Keratinocyte (primary cell): ENCODE results near the gene FDPS. TPM values are rescaled to one million over a fixed set of nuclear protein-coding genes. Genes with fewer than 3 reads are reported as not detected.

Source experiments
- DNase-seq: peaks from one replicate; pipeline ENCODE4 v3.0.0-alpha.2; 2011; ENCODE audit warnings: low read depth, missing footprints, low spot score
- FAIRE-seq: peaks from 2 replicates; lab custom pipeline; 2011; peaks lifted over from hg19 to GRCh38; lab: Jason Lieb, UNC
- H2AFZ ChIP-seq: 2 replicates; pipeline ENCODE4 v1.6.0; 2012; ENCODE audit warnings: low read length, control low read depth, inconsistent platforms; ENCODE audit not compliant: control insufficient read depth
- H3K27ac ChIP-seq: 2 replicates; pipeline ENCODE4 v1.5.1; 2011; ENCODE audit warnings: low read length; ENCODE audit not compliant: control insufficient read depth, insufficient read depth
- H3K27me3 ChIP-seq: 3 replicates; pipeline ENCODE4 v1.6.0; 2011; ENCODE audit warnings: low read length; ENCODE audit not compliant: control insufficient read depth, insufficient read depth; ENCODE audit errors: extremely low read depth
- H3K36me3 ChIP-seq, 2 experiments: 2 replicates in 1 of 2; 3 replicates in 1 of 2; pipeline ENCODE4 v1.5.1; 2011; ENCODE audit warnings: low read length in 2 of 2, mild to moderate bottlenecking in 1 of 2; ENCODE audit not compliant: control insufficient read depth in 2 of 2, insufficient read depth in 2 of 2; ENCODE audit errors: extremely low read depth in 1 of 2
- H3K4me1 ChIP-seq: 3 replicates; pipeline ENCODE4 v1.5.1; 2011; ENCODE audit warnings: low read length; ENCODE audit not compliant: control insufficient read depth, insufficient read depth; ENCODE audit errors: extremely low read depth
- H3K4me2 ChIP-seq: 3 replicates; pipeline ENCODE4 v1.6.0; 2011; ENCODE audit warnings: low read depth, low read length; ENCODE audit not compliant: control insufficient read depth, insufficient read depth; ENCODE audit errors: extremely low read depth
- H3K4me3 ChIP-seq, 3 experiments: fragments of 200-600 bp in 1 of 3; sonication (generic) in 1 of 3; 2 replicates in 2 of 3; 3 replicates in 1 of 3; pipeline ENCODE4 v1.5.1; 2011 to 2016; ENCODE audit warnings: low read length in 3 of 3, mild to moderate bottlenecking in 3 of 3, control low read depth in 2 of 3, inconsistent platforms in 1 of 3, low read depth in 1 of 3, mixed read lengths in 1 of 3, mixed run types in 1 of 3, moderate library complexity in 1 of 3; ENCODE audit not compliant: control insufficient read depth in 2 of 3, insufficient read depth in 2 of 3; ENCODE audit errors: extremely low read depth in 1 of 3
- H3K79me2 ChIP-seq: 2 replicates; pipeline ENCODE4 v1.6.0; 2012; ENCODE audit warnings: low read length; ENCODE audit not compliant: control insufficient read depth, insufficient read depth
- H3K9ac ChIP-seq: 3 replicates; pipeline ENCODE4 v1.6.0; 2011; ENCODE audit warnings: low read length; ENCODE audit not compliant: control insufficient read depth, insufficient read depth; ENCODE audit errors: extremely low read depth
- H3K9me1 ChIP-seq: 3 replicates; pipeline ENCODE4 v1.6.0; 2011; ENCODE audit warnings: low read length; ENCODE audit not compliant: control insufficient read depth, insufficient read depth; ENCODE audit errors: extremely low read depth
- H3K9me3 ChIP-seq: 2 replicates; pipeline ENCODE4 v1.5.1; 2012; ENCODE audit warnings: low read depth, low read length; ENCODE audit not compliant: control insufficient read depth
- H4K20me1 ChIP-seq: 3 replicates; pipeline ENCODE4 v1.6.0; 2011; ENCODE audit warnings: low read length; ENCODE audit not compliant: control insufficient read depth, insufficient read depth; ENCODE audit errors: extremely low read depth
- EZH2 ChIP-seq: IDR thresholded peaks from one replicate; pipeline ENCODE4 v1.6.1; 2012; ENCODE audit warnings: inconsistent platforms, mild to moderate bottlenecking, low read length, moderate library complexity
- dilution Hi-C: fragments of 300-500 bp; cut with MboI; formaldehyde crosslinking; loops from one replicate; pipeline ENCODE4 v1.7.0; 2020; ENCODE audit warnings: low sequenced_read_pairs; ENCODE audit not compliant: extremely low pct_ligation_motif_present
- polyA plus RNA-seq, 5 experiments: library from polyadenylated mRNA; depleted of rRNA in 3 of 5; stranded (reverse) in 3 of 5; stranded (forward) in 1 of 5; unstranded in 1 of 5; fragments of >200 nt; gene quantifications; 1 replicate in 1 of 5; 2 replicates in 3 of 5; 3 replicates in 1 of 5; pipeline versions ENCODE4 v1.2.1 to v1.2.3, GENCODE V29; 2011 to 2012; ENCODE audit warnings: missing spikeins in 2 of 5, low read depth in 1 of 5, low replicate concordance in 1 of 5
- TF ChIP-seq, protein P1 (sequence below), 3 experiments: IDR thresholded peaks in 1 of 3; conservative IDR thresholded peaks in 1 of 3; optimal IDR thresholded peaks in 1 of 3; 2 replicates in 2 of 3; 3 replicates in 1 of 3; pipeline versions ENCODE3 to v1.5.1; 2011; ENCODE audit warnings: low read length in 3 of 3, mild to moderate bottlenecking in 3 of 3, moderate library complexity in 2 of 3, control low read depth in 1 of 3, inconsistent platforms in 1 of 3; ENCODE audit not compliant: insufficient read depth in 2 of 3; ENCODE audit errors: extremely low read depth in 1 of 3

FDPS gene
- polyA plus RNA-seq, 1 donor (not counting 4 experiments of a cell fraction or from before 2014, with no cell fraction given) = 821 TPM

DNA sequence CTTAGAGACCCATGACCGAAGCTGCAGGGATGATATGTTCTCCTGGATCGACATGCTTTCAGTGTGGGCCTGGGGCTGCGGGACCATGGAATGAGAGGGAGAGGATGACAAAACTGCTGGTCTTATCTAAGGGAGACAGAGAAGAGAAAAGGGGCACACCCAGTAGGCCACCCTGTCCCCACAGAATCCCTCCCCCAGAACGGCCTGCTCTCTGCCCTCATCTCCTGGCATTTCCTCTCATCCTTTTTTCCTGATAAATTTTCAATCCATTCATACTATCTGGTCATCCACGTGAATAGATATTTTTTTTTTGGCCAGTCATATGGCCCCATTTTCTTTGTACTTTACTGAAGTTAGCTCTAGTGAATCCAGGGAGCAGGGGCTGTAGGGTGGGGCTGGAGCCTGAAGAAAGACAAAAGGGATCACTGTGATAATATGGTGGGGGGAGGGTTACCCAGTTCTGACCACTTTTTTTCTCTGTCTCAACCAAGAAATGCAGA, 7.3 kb upstream of the FDPS start, which contains the start of gene PKLR:
TSS of gene PKLR (minus strand) at position 97 of the 500 bp plus-strand sequence. CDS start at position 54, 43 bp downstream.
- Histone ChIP-seq H3K27me3 (no peaks in the 10 kb centered on the region), H3K4me3 (no peak within 1 kb of the TSS), H3K9me3 (no peaks in the 10 kb centered on the region), H3K9me1 (no peaks in the 10 kb centered on the region), H3K27ac (no peak within 1 kb of the TSS), H3K4me2 (no peak within 1 kb of the TSS), H4K20me1 (no peaks in the 10 kb centered on the region), H3K9ac (no peak within 1 kb of the TSS), H3K79me2 (no peaks in the 10 kb centered on the region), H3K36me3 (no peaks in the 10 kb centered on the region), H3K4me1 (peaks cover 11% of the 10 kb centered on the region), H2AFZ (no peak within 1 kb of the TSS)
- dilution Hi-C loops = no loop called here
- TF ChIP-seq, protein P1, sequence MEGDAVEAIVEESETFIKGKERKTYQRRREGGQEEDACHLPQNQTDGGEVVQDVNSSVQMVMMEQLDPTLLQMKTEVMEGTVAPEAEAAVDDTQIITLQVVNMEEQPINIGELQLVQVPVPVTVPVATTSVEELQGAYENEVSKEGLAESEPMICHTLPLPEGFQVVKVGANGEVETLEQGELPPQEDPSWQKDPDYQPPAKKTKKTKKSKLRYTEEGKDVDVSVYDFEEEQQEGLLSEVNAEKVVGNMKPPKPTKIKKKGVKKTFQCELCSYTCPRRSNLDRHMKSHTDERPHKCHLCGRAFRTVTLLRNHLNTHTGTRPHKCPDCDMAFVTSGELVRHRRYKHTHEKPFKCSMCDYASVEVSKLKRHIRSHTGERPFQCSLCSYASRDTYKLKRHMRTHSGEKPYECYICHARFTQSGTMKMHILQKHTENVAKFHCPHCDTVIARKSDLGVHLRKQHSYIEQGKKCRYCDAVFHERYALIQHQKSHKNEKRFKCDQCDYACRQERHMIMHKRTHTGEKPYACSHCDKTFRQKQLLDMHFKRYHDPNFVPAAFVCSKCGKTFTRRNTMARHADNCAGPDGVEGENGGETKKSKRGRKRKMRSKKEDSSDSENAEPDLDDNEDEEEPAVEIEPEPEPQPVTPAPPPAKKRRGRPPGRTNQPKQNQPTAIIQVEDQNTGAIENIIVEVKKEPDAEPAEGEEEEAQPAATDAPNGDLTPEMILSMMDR (optimal IDR thresholded peaks at IDR 0.05 in 1 of 3, IDR thresholded peaks at IDR 0.05 in 1 of 3, conservative IDR thresholded peaks at IDR 0.05 in 1 of 3; ENCODE audit: extremely low read depth in 1 of 3, insufficient read depth in 2 of 3, low read length in 3 of 3) = no peak
- TF ChIP-seq EZH2 = no peak
- no peak for FAIRE-seq
- no peak for DNase-seq

DNA sequence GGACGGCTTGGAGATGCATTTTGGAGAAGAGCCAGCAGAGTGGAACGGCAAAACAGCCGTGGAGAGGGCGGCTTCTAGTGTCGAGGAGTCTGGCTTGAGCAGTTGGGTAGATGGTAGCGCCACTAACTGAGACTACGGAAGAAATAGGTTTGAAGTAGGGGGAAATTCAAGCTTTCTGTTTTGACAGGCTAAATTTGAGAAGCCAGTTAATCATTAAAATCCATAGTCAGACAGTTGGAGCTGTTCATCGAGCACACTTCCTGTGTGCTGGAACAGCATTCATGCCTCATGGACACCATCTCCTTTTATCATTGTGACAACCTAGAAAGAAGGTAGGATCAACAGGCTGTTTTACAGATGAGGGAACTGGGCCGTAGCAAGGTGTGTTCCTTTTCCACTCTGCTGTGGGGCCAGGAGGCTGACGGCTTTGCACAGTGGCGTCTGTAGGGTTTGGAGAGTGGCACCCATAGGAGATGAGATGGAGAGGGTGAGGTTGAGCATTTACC, 4.1 kb upstream of the FDPS start:
- no peak overlapping the region for H3K4me2 ChIP-seq
- DNase-seq (no peak), FAIRE-seq (no peak)
- H3K9ac ChIP-seq = no peak overlapping the region
- H3K4me1 ChIP-seq = peaks cover 11% of the 10 kb centered on the region
- H3K36me3 ChIP-seq = no peaks in the 10 kb centered on the region
- TF ChIP-seq, protein P1 (optimal IDR thresholded peaks at IDR 0.05 in 1 of 3, IDR thresholded peaks at IDR 0.05 in 1 of 3, conservative IDR thresholded peaks at IDR 0.05 in 1 of 3; ENCODE audit: extremely low read depth in 1 of 3, insufficient read depth in 2 of 3, low read length in 3 of 3) = no peak
- no peak for TF ChIP-seq EZH2
- dilution Hi-C loops = no loop called here
- H3K27me3 ChIP-seq = no peaks in the 10 kb centered on the region
- H3K27ac ChIP-seq = no peak overlapping the region
- no peaks in the 10 kb centered on the region for H4K20me1 ChIP-seq
- peaks cover 11% of the 10 kb centered on the region for H3K79me2 ChIP-seq
- H3K9me3 ChIP-seq = no peaks in the 10 kb centered on the region
- H3K9me1 ChIP-seq = no peaks in the 10 kb centered on the region
- H2AFZ ChIP-seq = no peak overlapping the region
- no peak overlapping the region for H3K4me3 ChIP-seq
